AG08395 (cell line): ENCODE results near the gene IRF1.
"Not testable (repeated sequence)": the region's sequence is repeated elsewhere in the genome, so short reads cannot be mapped to it uniquely, and the experiment has no call there.

Source experiments
- DNase-seq: peaks from one replicate; pipeline ENCODE4 v3.0.0; 2012; ENCODE audit warnings: mixed read lengths, low spot score

IRF1 gene, protein sequence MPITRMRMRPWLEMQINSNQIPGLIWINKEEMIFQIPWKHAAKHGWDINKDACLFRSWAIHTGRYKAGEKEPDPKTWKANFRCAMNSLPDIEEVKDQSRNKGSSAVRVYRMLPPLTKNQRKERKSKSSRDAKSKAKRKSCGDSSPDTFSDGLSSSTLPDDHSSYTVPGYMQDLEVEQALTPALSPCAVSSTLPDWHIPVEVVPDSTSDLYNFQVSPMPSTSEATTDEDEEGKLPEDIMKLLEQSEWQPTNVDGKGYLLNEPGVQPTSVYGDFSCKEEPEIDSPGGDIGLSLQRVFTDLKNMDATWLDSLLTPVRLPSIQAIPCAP

DNA sequence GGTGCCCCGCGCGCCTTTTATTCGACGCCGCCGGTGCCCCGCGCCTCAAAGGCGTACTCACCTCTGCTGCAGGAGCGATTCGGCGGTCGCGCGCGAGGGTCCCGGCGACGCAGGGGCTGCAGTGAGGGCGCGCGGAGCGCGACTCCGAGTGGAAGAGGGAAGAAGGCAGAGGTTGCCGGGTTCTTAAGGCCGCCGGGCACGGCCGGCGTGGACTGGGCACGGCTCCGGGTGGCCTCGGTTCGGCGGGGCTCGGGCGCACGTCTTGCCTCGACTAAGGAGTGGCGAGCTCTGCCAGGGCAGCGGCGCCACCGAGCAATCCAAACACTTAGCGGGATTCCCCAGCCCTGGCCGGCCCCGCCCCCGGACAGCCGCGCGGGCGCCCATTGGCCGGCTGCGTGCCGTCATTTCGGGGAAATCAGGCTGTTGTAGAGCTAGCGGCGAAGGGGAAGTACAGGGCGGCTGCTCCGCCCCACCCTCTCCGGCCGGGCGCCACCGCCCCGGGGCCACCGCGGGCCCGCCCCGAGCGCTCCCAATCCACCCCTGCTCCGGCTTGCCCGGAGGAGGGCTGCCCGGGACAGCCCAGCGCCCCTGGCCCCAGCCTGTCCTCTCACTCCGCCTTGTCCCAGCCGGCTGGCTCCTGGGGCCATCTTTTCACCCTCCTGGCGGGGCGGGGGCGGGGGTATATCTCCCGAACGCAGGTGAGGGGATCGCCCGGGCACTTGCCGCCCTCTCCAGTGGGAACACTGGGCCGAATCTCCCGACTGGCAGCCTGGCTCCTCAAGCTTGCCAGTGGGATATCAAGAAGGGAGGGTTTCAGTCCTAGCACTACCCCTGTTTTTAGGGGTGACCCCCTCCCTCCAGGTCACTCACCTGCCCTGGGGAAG, at the start of gene IRF1:
Gene IRF1, minus strand, starts transcription at position 290 of the 884 bp plus-strand sequence. CDS start 1,295 bp downstream, outside the sequence.
- DNase-seq, result peak; percentile 98

DNA sequence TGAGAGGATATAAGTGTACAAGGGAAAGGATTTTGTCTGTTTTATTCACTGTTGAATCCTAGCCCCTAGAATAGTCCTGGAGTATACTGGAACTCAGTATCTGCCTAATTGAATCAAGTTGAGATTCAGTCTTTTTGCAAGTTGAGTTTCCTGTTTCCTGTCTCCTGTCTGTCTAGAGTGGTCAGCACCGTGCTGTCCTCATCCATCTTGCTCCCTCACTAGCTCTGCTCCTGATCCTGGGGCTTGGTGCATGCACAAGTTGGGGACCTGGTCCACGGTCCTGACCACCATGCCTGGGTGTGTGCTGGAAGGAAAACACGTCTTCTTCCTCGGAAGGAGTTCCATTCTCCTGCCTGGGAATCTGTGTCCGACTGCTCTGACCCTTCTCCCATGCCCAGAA, 49.6 kb upstream of the IRF1 start:
- DNase-seq, result no peak

DNA sequence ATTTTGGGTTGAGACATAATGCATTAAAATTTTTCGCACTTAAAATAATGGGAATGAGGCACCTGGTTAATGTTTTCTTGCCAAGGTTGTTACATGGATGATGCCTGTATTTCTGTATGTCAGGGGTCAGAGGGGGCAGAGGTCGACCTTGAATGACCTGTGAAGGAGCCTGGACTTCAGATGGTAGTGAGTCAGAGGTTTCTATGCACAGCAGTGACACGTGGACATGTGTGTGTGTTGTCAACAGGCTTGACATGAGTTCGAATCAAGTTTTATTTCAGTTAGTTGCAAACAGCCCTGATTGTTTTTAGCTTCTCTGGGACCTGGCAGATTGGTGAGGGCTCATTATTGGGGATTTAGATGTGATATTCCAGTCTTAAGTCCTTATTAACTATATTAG, 49.1 kb upstream of the IRF1 start:
- DNase-seq, result no peak

DNA sequence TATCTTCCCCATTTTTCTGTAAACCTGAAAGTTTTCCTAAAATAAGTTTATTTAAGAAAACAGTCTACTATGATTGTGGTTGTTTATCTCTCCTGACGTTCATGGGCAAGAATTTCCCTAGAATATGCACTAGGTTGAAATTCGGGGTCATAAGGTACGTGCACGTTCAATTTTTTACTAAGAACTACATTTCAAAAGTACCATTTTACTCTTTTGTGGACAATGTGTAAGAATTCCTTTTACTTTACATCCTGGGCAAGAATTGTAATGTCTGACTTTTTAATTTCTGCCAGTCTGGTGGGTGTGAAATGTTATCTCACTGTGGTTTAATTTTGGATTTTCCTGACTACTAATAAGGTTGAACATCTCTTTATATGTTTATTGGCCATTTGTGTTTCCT, 40.4 kb upstream of the IRF1 start:
- no peak for DNase-seq

DNA sequence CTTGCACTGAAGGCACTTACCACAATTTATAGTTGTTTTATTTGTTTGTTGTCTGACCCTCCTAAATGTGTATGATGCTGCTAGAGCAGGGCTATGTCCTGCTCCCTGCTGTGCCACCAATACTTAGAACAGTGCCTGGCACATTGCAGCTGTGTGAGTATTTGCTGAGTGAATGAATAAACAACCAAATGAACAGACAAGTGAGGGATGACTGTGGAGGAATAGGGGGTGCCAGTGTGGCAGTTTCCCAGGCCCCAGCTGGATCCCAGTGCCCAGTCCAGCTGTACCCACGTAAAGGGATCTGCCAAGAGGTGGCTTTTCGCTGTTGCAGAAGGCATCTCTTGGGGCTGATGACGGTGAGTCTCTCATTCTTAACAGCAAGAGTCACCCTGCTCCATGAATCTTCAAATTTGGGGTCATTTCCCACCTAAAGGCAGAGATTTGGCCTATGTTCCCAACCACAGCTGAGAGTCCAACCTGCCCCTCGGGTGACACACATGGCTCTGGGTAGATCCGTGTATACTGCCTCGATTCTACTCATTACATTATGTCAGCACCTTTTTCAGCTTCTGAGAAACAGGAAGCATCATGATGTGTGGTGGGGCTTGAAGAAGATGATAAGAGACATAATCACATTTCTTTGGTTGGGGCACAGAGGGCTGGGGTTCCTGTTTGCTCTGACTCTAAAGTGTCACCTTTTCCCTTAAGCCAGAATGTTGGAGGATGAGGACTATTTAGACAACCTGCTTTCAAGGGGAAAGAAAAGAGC, 38.5 kb upstream of the IRF1 start:
- DNase-seq, result no peak

DNA sequence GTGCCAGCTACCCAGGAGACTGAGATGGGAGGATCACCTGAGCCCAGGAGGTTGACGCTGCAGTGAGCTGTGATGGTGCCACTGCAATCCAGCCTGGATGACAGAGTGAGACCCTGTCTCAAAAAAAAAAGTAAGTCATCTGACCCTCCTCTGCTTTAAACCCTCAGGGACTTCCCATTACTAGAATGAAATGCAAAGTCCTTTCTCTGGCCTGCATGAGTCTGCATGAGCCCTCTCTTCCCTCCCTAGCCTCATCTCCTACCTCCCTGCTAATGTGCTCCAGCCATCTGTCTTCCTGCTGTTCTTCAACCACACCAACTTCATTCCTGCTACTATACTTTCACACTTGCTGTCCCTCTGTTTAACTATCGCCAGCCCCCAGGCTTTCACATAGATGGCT, 37.4 kb upstream of the IRF1 start:
- no peak for DNase-seq

DNA sequence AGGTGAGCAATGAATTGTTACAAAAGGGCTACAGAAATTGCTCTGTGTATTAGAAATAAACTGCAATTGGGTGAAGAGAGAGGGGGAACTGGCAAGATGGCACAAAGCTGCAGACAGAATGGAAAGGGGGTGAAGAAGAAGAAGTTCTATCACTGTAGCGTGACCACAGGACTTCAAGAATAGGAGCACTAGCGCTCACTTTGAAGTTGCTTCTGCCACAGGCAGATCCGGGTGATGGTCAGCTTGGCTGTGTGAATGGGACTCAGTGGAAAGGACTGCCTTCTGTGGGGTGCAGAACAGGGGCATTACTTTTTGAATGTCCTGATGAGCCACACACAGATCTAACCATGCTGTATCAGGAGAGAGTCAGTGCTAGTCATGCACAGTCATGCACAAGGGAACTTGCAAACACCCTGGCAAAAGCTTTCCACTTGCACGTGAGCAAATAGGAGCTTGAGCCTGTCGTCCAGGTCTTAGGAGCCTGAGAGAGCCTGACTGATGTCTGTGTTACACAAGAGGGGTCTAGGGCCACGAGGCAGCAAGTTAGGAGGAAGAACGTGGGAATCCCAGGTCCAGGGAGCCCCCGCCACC, 36.5 kb upstream of the IRF1 start:
- no peak for DNase-seq

DNA sequence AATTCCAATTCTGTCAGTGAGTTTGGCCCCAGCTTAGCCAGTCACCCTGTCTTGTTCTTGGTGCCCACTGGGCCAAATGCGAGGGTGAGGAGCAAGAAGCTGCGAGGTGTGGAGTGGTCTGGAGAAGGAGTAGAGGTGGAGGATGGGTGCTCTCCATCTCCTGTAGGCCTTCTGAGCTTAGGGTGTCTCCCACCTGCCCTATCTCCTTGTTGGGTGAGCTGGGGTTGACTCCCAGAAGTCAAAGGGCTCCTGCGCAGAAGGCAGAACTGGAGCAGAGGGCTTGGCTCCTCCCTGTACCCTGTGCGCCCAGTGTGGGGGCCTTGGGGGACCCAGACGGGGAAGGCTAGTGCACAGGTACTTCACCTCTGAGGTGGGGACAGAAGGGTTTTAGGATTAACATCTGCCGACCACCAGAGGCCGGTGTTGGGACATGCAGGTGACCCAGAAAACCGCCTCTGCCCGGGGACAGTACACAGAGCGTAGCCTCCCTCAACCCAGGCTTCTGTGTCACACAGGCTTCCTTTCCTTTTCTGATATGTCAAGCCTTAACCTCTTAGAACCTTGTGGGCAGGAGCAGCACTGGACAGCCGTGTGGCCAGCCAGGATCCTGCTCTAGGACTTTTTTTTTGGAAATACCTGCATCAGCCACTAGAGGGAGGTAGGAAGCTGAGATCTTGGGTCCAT, 35.9 kb upstream of the IRF1 start:
- peak; percentile 77 for DNase-seq

DNA sequence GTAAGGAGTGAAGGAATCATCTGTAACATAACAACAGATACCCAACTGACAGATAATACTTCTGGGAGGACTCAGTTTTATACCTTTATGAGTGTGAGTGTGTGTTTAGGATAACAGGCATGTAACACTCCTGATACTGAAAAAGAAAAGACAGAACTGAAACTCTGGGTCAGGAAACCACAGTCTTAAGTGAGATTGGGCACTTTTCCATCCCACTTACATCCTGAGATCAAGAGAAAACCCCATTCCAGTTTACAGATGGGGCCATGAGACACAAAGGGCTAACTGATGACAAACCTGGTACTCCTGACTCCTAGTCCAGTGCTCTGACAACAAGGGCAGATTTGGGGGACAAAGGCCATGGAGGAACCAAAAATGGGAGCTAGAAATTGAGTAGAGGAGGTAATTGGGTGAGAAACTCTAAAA, 34.7 kb upstream of the IRF1 start:
- DNase-seq, result no peak

DNA sequence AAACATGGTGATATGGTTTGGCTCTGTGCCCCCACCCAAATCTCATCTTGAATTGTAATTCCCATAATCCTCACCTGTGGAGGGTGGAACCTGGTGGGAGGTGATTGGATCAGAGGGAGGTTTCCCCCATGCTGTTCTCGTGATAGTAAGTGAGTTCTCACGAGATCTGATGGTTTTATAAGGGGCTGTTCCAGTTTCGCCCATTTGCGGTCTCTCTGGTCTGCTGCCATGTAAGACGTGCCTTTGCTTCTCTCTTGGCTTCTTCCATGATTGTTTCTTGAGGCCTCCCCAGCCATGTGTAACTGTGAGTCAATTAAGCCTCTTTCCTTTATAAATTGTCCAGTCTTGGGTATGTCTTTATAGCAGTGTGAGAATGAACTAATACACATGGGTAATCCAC, 34.3 kb upstream of the IRF1 start:
- not testable (repeated sequence) for DNase-seq

DNA sequence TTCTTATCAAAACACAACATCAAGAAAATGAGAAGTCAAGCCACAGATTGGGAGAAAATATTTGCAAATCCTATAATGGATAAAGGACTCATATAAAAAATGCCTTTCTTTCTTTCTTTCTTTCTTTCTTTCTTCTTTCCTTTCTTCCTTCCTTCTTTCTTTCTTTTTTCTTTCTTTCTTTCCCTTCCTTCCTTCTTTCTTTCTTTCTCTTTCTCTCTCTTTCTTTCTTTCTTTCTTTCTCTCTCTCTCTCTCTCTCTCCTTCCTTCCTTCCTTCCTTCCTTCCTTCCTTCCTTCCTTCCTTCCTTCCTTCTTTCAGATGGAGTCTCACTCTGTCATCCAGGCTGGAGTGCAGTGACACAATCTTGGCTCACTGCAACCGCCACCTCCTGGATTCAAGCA, 31.5 kb upstream of the IRF1 start:
- not testable (repeated sequence) for DNase-seq

DNA sequence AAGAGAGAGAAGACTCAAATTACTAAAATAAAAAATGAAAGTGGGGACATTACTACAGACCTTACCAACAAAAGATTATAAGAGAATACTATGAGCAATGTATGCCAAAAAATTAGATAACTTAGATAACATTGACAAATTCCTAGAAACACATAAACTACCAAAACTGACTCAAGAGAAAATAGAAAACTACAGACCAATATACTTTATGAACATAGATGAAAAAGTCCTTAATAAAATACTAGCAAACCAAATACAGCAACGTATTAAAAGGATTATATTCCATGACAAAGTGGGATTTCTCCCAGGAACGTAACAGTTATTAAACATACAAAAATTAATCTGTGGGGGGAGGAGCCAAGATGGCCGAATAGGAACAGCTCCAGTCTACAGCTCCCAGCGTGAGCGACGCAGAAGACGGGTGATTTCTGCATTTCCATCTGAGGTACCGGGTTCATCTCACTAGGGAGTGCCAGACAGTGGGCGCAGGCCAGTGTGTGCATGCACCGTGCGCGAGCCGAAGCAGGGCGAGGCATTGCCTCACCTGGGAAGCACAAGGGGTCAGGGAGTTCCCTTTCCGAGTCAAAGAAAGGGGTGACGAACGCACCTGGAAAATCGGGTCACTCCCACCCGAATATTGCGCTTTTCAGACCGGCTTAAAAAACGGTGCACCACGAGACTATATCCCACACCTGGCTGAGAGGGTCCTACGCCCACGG, 23.2 kb upstream of the IRF1 start:
- not testable (repeated sequence) for DNase-seq

DNA sequence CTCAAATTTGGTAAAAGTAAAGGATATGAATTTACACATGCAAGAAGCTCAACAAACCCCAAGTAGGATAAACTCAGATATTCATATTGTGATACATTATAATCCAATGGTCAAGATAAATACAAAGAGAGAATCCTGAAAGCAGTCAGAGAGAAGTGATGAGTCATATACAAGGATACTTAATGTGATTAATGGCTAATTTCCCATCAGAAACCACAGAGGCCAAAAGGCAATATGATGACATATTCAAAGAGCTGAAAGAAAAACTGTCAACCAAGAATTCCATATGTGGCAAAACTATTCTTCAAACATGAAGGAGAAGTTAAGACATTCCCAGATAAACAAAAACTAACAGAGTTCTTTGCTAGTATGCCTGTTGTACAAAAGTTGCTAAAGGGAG, 19.5 kb upstream of the IRF1 start:
- peak; percentile 48 for DNase-seq

DNA sequence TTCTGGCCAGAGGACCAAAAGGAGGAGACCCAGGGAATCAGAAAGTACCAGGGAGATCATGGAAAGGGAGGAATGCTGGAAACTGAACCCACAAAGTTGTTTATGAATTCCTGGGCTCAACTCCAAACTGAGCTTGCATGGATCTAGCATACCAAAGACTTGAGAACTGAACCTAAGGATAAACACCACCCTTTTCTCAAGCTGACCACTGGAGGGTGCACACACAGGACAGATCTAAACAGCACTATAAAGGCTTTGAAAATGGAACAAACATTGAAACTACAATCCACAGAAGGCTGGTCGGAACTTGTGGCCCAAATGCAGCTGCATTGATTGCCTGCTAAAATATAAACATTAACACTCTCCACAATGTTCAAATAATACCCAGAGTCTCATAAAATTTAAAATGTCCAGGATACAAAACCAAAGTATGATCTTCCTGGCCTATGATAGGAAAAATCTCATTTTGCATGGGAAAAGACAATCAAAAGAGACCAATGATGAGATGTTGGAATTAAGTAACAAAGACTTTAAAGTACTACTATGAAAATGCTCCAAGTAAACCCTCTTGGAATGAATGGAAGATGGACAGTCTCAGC, 15.6 kb upstream of the IRF1 start:
- DNase-seq, result peak; percentile 93

DNA sequence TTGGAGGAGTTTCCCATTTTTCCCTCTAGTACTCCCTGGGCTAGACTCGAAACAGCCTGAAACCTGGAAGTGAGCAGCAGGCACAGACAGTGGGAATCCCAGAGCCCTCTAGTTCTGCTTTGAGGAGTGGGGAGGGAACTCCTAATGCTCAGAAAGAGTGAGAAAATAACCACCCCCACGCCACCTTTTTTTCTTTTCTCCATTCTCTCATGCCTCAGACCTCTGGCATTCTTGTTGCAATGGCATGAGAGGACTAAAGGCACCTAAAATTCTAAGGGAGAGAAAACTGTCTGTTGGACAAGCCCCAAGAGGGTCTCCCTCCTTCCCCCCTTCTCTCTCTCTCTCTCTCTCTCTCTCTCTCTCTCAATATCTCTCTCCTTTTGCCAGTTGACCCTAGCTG, 15.1 kb upstream of the IRF1 start:
- no peak for DNase-seq

DNA sequence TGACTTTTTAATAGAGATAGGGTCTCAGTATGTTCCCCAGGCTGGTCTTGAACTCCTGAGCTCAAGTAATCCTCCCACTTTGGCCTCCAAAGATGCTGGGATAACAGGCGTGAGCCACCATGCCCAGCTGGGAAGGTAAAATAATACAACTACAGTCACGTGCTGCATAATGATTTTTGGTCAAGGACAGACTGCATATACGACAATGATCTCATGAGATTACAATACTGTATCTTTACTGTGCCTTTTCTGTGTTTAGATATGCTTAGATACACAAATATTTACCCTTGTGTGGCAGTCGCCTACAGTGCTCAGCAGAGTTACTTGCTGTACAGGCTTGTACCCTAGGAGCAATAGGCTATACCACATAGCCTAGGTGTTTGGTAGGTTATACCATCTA, 14.2 kb upstream of the IRF1 start:
- no peak for DNase-seq

DNA sequence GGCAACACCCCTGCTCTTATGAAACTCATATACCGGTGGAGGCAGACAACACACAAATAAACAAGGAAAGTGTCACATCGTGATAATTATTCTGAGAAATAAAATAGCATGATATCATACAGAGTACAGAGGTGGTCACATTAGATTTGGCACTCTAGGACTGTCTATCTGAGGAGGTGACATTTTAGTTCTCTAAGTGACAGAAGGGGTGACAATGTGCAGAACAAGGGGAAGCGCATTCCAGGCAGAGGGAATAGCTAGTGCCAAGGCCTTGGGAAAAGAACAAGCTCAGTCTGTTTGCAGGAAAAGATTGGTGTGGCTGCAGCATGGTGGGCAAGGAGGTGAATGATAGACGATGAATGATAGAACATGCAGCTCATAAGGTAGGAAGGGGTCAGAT, 12.7 kb upstream of the IRF1 start:
- no peak for DNase-seq

DNA sequence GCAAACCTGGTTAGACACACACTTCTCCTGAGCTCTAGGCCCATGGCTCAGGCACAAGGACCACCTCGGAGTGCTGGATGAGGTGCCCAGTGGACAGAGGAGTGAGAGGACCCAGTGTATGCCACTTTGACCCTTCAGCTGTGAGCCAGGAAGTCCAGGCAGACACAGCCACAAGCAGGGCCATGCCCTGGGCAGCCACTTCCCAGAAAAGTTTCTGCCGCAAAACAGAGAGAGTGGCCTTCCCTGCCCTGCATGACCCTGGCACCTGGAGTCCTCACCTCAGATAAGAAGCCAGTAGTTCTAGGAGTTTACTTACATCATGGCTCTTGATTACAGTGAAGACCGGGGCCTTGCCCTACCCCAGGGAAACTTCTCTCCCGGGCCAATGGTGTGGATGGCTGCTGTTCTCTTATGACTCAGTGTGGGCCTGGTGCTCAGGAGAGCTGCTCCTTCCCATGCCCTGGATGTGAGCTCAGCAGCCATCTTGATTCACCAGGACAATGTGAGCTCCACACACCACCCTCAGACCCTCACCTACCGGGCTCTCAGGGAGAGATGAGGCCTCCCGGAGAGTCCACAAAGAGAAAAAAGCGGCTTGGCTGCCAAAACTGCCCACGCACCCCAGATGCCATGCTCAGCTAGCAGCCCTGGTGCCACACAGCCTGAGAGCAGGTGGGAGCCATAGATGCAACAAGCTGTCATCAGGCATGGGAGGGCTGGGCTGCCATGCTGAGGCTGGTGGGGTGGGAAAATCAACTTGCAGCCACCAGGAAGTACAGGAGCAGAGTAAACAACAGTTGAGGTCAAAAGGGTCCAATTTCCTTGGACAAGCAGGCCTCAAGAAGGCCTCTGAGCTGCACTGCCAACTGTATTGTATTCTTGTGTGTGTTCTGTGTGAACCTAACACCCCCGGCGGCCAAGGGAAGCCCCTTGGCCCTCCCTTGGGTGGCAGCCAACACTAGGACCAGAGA, 11.7 kb upstream of the IRF1 start:
- DNase-seq, result no peak

DNA sequence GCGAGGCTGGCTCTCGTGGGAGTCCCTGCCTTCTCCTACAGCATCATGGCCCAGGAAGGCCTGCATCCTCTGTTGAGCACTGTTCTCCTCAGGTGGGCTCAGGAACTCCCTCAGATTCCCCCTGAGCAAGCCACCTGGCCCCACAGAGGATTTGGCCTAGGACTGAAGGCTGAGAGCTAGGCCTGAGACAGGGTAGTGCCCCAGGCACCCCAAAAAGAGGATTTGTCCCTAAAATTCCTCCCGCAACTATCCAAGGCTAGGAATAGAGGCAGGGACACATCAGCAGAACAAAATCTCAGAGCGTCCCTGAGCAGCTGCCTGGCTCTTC, 11.0 kb upstream of the IRF1 start:
- no peak for DNase-seq
